ENCODE results near the gene SH3PXD2B.

GRCh38 chr5:172453986-172454357, 353 bp downstream of the SH3PXD2B start:
- TF ChIP-seq REST (IDR thresholded peaks at IDR 0.05; ENCODE audit: insufficient read depth in 1 of 2, low read depth in 2 of 2, low read length in 2 of 2) = no peak
- no peak for TF ChIP-seq POLR2AphosphoS5 (IDR thresholded peaks at IDR 0.05; ENCODE audit: low read depth, low read length)
- no peak for TF ChIP-seq SIN3A (IDR thresholded peaks at IDR 0.05; ENCODE audit: borderline replicate concordance, insufficient read depth, low read length)
- 0 out of 2 replicates have a peak, but pooled peaks have one; percentile 6 for TF ChIP-seq TAF1 (IDR thresholded peaks at IDR 0.05; ENCODE audit: borderline replicate concordance, insufficient read depth, low read length)

Measured in PFSK-1 (cell line).